Neural cell (in vitro differentiated cells): ENCODE data around the gene NLRC5. TPM values are rescaled to one million over a fixed set of nuclear protein-coding genes. Genes with fewer than 3 reads are reported as not detected.

Experiments used
- H2AFZ ChIP-seq: fragments of 200-600, 300-800 bp; sonication (generic), shearing (Covaris generic); 2 replicates; pipeline ENCODE4 v1.6.0; 2014; ENCODE audit warnings: low read depth, mild to moderate bottlenecking, antibody characterized with exemption, low read length, moderate library complexity
- H3F3A ChIP-seq: fragments of 200-600 bp; shearing (Covaris generic); 2 replicates; pipeline ENCODE4 v1.6.1; 2016; ENCODE audit warnings: mild to moderate bottlenecking, moderate library complexity, mixed read lengths, antibody characterized with exemption, low read length; ENCODE audit not compliant: insufficient read depth, poor library complexity, severe bottlenecking
- H3K27ac ChIP-seq: fragments of 200-600, 300-800 bp; sonication (generic), shearing (Covaris generic); 2 replicates; pipeline ENCODE4 v1.5.1; 2014; ENCODE audit warnings: mild to moderate bottlenecking, low read length, moderate library complexity
- H3K27me3 ChIP-seq: fragments of 300-800, 200-600 bp; sonication (generic), shearing (Covaris generic); 2 replicates; pipeline ENCODE4 v1.6.0; 2014; ENCODE audit warnings: mild to moderate bottlenecking, low read depth, low read length, moderate library complexity; ENCODE audit not compliant: insufficient read depth
- H3K36me3 ChIP-seq: fragments of 300-800, 200-600 bp; sonication (generic), shearing (Covaris generic); 2 replicates; pipeline ENCODE4 v1.5.1; 2014; ENCODE audit warnings: mild to moderate bottlenecking, antibody characterized with exemption, low read length, moderate library complexity; ENCODE audit not compliant: insufficient read depth
- H3K4me2 ChIP-seq: fragments of 300-800, 200-600 bp; sonication (generic), shearing (Covaris generic); 2 replicates; pipeline ENCODE4 v1.6.0; 2014; ENCODE audit warnings: mild to moderate bottlenecking, low read length
- H3K4me3 ChIP-seq: fragments of 300-800, 200-600 bp; sonication (generic), shearing (Covaris generic); 2 replicates; pipeline ENCODE4 v1.5.1; 2014; ENCODE audit warnings: mild to moderate bottlenecking, low read length, moderate library complexity
- H3K79me2 ChIP-seq: fragments of 200-600 bp; shearing (Covaris generic); replicated peaks from 2 replicates; pipeline ENCODE4 v1.6.0; 2014; ENCODE audit warnings: mild to moderate bottlenecking, low read length, moderate library complexity; ENCODE audit not compliant: insufficient read depth
- H3K9ac ChIP-seq: fragments of 300-800, 200-600 bp; sonication (generic), shearing (Covaris generic); 2 replicates; pipeline ENCODE4 v1.6.1; 2016; ENCODE audit warnings: mild to moderate bottlenecking, low read length, mixed read lengths
- H3K9me2 ChIP-seq: fragments of 200-600 bp; shearing (Covaris generic); 2 replicates; pipeline ENCODE4 v1.6.1; 2016; ENCODE audit warnings: mild to moderate bottlenecking, low read length, mixed read lengths; ENCODE audit not compliant: insufficient read depth
- H3K9me3 ChIP-seq: fragments of 200-600, 300-800 bp; sonication (generic), shearing (Covaris generic); 2 replicates; pipeline ENCODE4 v1.6.1; 2016; ENCODE audit warnings: mild to moderate bottlenecking, mixed run types, low read length, moderate library complexity, mixed read lengths
- H4K20me1 ChIP-seq: fragments of 200-600 bp; shearing (Covaris generic); 2 replicates; pipeline ENCODE4 v1.6.1; 2016; ENCODE audit warnings: mild to moderate bottlenecking, mixed run types; ENCODE audit not compliant: insufficient read depth
- EP300 ChIP-seq: fragments of 450-650 bp; conservative IDR thresholded peaks from 2 replicates; pipeline ENCODE4 v1.6.1; 2014; ENCODE audit warnings: antibody characterized with exemption, mild to moderate bottlenecking, moderate library complexity; ENCODE audit not compliant: poor library complexity, severe bottlenecking
- EZH2 ChIP-seq: fragments of 200-600, 300-800 bp; shearing (Covaris generic), sonication (generic); IDR thresholded peaks from 2 replicates; pipeline ENCODE4 v1.6.1; 2014; ENCODE audit warnings: antibody characterized with exemption, low read length, borderline replicate concordance, mild to moderate bottlenecking; ENCODE audit not compliant: insufficient read depth, poor library complexity, severe bottlenecking
- MXI1 ChIP-seq: fragments of 450-650 bp; conservative IDR thresholded peaks from 2 replicates; pipeline ENCODE4 v1.6.1; 2014; ENCODE audit warnings: antibody characterized with exemption, mild to moderate bottlenecking; ENCODE audit not compliant: poor library complexity, severe bottlenecking
- POLR2AphosphoS5 ChIP-seq: IDR thresholded peaks from 2 replicates; pipeline ENCODE4 v1.6.1; 2012
- RAD21 ChIP-seq: fragments of 450-650 bp; conservative IDR thresholded peaks from 2 replicates; pipeline ENCODE4 v1.6.1; 2014; ENCODE audit warnings: antibody characterized with exemption, mild to moderate bottlenecking, moderate library complexity
- SMC3 ChIP-seq: fragments of 450-650 bp; conservative IDR thresholded peaks from 2 replicates; pipeline ENCODE4 v1.6.1; 2014; ENCODE audit warnings: antibody characterized with exemption, mild to moderate bottlenecking, moderate library complexity; ENCODE audit not compliant: poor library complexity
- TAF1 ChIP-seq: IDR thresholded peaks from 2 replicates; pipeline ENCODE4 v1.6.1; 2012; ENCODE audit warnings: low read depth
- polyA plus RNA-seq: library from polyadenylated mRNA; depleted of rRNA; stranded (reverse); fragments of >200 nt; gene quantifications from 2 replicates; pipeline ENCODE4 v1.2.3, GENCODE V29; 2014
- TF ChIP-seq, protein P1 (sequence below): fragments of 450-650 bp; IDR thresholded peaks from 2 replicates; pipeline ENCODE4 v1.5.1; 2014; ENCODE audit warnings: antibody characterized with exemption, mild to moderate bottlenecking, moderate library complexity; ENCODE audit not compliant: poor library complexity, severe bottlenecking
- TF ChIP-seq, protein P2 (sequence below): IDR thresholded peaks from 2 replicates; pipeline ENCODE4 v1.6.1; 2012; ENCODE audit warnings: borderline replicate concordance

NLRC5 gene
- polyA plus RNA-seq, 1 donor from 2014 or later = not detected

DNA sequence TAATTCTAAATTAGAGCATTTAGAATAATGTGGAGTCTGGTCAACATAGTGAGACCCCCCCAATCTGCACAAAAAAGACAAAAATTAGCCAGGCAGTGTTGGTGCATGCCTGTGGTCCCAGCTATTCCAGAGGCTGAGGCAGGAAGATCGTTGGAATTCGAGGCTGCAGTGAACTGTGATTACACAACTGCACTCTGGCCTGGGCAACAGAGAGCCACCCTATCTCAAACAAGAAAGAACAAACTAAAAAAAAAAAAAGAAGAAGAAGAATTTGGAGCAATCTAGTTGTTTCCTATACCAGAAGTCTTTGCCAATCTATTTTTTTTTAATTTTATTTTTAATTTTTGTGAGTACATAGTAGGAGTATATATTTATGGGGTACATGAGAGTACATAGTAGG lies 21.6 kb upstream of the NLRC5 start:
- H3K27ac ChIP-seq = no peak overlapping the region

GRCh38 chr16:56969769-56970168 lies 19.6 kb upstream of the NLRC5 start:
- H3K27me3 ChIP-seq = no peaks in the 10 kb centered on the region
- H3K79me2 ChIP-seq = no peaks in the 10 kb centered on the region
- no peak overlapping the region for H2AFZ ChIP-seq
- no peaks in the 10 kb centered on the region for H3K36me3 ChIP-seq
- no peaks in the 10 kb centered on the region for H3K9me2 ChIP-seq
- no peaks in the 10 kb centered on the region for H3K9me3 ChIP-seq
- H3K9ac ChIP-seq = no peak overlapping the region
- TF ChIP-seq EZH2 (no peak), RAD21 (no peak), MXI1 (no peak)
- TF ChIP-seq, protein P1, sequence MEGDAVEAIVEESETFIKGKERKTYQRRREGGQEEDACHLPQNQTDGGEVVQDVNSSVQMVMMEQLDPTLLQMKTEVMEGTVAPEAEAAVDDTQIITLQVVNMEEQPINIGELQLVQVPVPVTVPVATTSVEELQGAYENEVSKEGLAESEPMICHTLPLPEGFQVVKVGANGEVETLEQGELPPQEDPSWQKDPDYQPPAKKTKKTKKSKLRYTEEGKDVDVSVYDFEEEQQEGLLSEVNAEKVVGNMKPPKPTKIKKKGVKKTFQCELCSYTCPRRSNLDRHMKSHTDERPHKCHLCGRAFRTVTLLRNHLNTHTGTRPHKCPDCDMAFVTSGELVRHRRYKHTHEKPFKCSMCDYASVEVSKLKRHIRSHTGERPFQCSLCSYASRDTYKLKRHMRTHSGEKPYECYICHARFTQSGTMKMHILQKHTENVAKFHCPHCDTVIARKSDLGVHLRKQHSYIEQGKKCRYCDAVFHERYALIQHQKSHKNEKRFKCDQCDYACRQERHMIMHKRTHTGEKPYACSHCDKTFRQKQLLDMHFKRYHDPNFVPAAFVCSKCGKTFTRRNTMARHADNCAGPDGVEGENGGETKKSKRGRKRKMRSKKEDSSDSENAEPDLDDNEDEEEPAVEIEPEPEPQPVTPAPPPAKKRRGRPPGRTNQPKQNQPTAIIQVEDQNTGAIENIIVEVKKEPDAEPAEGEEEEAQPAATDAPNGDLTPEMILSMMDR = no peak
- no peak overlapping the region for H3K4me3 ChIP-seq
- H3K4me2 ChIP-seq = no peak overlapping the region
- H3F3A ChIP-seq = no peaks in the 10 kb centered on the region
- H4K20me1 ChIP-seq = no peaks in the 10 kb centered on the region
- no peak overlapping the region for H3K27ac ChIP-seq

More for the DNA sequence above, 21.6 kb upstream of the NLRC5 start:
- Histone ChIP-seq H3K9ac (no peak overlapping the region), H3F3A (no peaks in the 10 kb centered on the region), H3K4me3 (no peak overlapping the region), H3K9me3 (no peaks in the 10 kb centered on the region), H3K79me2 (no peaks in the 10 kb centered on the region), H3K27me3 (no peaks in the 10 kb centered on the region), H3K9me2 (no peaks in the 10 kb centered on the region), H3K4me2 (no peak overlapping the region), H3K36me3 (no peaks in the 10 kb centered on the region), H4K20me1 (no peaks in the 10 kb centered on the region), H2AFZ (no peak overlapping the region)
- TF ChIP-seq SMC3 = no peak
- no peak for TF ChIP-seq RAD21
- TF ChIP-seq EP300 = no peak
- no peak for TF ChIP-seq EZH2
- TF ChIP-seq POLR2AphosphoS5 = no peak
- TF ChIP-seq, protein P1 = no peak
- TF ChIP-seq, protein P2, sequence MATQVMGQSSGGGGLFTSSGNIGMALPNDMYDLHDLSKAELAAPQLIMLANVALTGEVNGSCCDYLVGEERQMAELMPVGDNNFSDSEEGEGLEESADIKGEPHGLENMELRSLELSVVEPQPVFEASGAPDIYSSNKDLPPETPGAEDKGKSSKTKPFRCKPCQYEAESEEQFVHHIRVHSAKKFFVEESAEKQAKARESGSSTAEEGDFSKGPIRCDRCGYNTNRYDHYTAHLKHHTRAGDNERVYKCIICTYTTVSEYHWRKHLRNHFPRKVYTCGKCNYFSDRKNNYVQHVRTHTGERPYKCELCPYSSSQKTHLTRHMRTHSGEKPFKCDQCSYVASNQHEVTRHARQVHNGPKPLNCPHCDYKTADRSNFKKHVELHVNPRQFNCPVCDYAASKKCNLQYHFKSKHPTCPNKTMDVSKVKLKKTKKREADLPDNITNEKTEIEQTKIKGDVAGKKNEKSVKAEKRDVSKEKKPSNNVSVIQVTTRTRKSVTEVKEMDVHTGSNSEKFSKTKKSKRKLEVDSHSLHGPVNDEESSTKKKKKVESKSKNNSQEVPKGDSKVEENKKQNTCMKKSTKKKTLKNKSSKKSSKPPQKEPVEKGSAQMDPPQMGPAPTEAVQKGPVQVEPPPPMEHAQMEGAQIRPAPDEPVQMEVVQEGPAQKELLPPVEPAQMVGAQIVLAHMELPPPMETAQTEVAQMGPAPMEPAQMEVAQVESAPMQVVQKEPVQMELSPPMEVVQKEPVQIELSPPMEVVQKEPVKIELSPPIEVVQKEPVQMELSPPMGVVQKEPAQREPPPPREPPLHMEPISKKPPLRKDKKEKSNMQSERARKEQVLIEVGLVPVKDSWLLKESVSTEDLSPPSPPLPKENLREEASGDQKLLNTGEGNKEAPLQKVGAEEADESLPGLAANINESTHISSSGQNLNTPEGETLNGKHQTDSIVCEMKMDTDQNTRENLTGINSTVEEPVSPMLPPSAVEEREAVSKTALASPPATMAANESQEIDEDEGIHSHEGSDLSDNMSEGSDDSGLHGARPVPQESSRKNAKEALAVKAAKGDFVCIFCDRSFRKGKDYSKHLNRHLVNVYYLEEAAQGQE = no peak
- no peak for TF ChIP-seq TAF1
- no peak for TF ChIP-seq MXI1
